SH-SY5Y (cell line): ENCODE measurements around the gene CDKN2C.

Experiments
- GATA2 ChIP-seq: IDR thresholded peaks from 2 replicates; pipeline ENCODE4 v1.6.1; 2011; ENCODE audit warnings: mild to moderate bottlenecking, low read depth, low read length
- GATA3 ChIP-seq: IDR thresholded peaks from 2 replicates; pipeline ENCODE4 v1.6.1; 2011; ENCODE audit warnings: low read depth, mild to moderate bottlenecking, low read length, moderate library complexity

- TF ChIP-seq GATA2: no peak
- no peak for TF ChIP-seq GATA3
Measured at GRCh38 chr1:50966991-50967390, 3.1 kb upstream of the CDKN2C start.
